Peyer's patch (tissue), 4 donors: ENCODE measurements around the gene CCDC88C. TPM values are rescaled to one million over a fixed set of nuclear protein-coding genes. Genes with fewer than 3 reads are reported as not detected.

Experiments used
- DNase-seq, 3 donors: peaks; one replicate each; pipeline ENCODE4 v3.0.0-alpha.2; 2017 to 2019
- H3K27ac ChIP-seq, 4 donors: fragments of 200-600 bp; sonication (generic); one replicate each; pipeline ENCODE4 v1.5.1; 2016 to 2019
- H3K27me3 ChIP-seq, 2 donors: fragments of 200-600 bp; sonication (generic); one replicate each; pipeline ENCODE4 v1.5.1; 2019
- H3K36me3 ChIP-seq, 3 donors: fragments of 200-600 bp; sonication (generic); one replicate each; pipeline ENCODE4 v1.5.1; 2016 to 2019
- H3K4me1 ChIP-seq, 4 donors: fragments of 200-600 bp; sonication (generic); one replicate each; pipeline ENCODE4 v1.5.1; 2016 to 2019
- H3K4me3 ChIP-seq, 4 donors: fragments of 200-600 bp; sonication (generic); 1 replicate in 3 of 4; 2 replicates in 1 of 4; pipeline ENCODE4 v1.5.1; 2016 to 2019; ENCODE audit warnings: mild to moderate bottlenecking in 1 of 4
- H3K9me3 ChIP-seq, 4 donors: fragments of 200-600 bp; sonication (generic); one replicate each; pipeline ENCODE4 v1.5.1; 2016 to 2019; ENCODE audit warnings: mild to moderate bottlenecking in 1 of 4
- POLR2A ChIP-seq, 2 donors: fragments of 450-650 bp; IDR thresholded peaks; one replicate each; pipeline ENCODE4 v1.5.1; 2017; ENCODE audit warnings: antibody characterized with exemption in 2 of 2, mild to moderate bottlenecking in 2 of 2, moderate library complexity in 2 of 2
- total RNA-seq, 4 donors: library from RNA; depleted of rRNA; stranded (reverse); fragments of >200 nt; gene quantifications; one replicate each; pipeline ENCODE4 v1.1.0, GENCODE V29; 2016
- TF ChIP-seq, protein P1 (sequence below), 6 experiments: fragments of 450-650 bp in 4 of 6; fragments of 200-600 bp in 2 of 6; sonication (generic) in 1 of 6; IDR thresholded peaks; one replicate each; pipeline ENCODE4 v1.5.1; 2017 to 2019; ENCODE audit warnings: antibody characterized with exemption in 6 of 6, mild to moderate bottlenecking in 3 of 6, moderate library complexity in 1 of 6

CCDC88C gene
- total RNA-seq, 4 donors from 2014 or later: 18.9 to 189 (median 77.2) TPM

DNA sequence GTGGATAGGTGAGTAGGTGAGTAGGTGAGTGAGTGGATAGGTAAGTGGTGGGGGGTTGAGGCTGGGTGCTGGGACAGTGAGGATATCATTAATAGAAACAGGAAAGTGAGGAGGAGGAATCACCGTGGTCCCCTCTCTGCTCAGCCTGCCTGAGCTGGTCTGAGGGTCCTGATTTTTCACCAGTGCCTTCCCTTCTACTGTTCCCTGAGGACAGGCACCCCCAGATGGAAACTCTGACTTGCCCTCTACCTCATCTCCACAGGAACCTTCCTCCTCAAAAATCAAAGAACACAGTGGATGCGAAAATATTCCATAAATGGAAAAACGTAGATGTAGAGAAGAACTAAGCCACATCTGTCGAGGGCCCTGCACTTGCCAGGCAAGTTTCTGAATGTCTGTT, 175.0 kb downstream of the CCDC88C start:
- H3K27me3 ChIP-seq: no peaks in the 10 kb centered on the region
- DNase-seq: no peak
- H3K36me3 ChIP-seq: no peaks in the 10 kb centered on the region
- TF ChIP-seq, protein P1, sequence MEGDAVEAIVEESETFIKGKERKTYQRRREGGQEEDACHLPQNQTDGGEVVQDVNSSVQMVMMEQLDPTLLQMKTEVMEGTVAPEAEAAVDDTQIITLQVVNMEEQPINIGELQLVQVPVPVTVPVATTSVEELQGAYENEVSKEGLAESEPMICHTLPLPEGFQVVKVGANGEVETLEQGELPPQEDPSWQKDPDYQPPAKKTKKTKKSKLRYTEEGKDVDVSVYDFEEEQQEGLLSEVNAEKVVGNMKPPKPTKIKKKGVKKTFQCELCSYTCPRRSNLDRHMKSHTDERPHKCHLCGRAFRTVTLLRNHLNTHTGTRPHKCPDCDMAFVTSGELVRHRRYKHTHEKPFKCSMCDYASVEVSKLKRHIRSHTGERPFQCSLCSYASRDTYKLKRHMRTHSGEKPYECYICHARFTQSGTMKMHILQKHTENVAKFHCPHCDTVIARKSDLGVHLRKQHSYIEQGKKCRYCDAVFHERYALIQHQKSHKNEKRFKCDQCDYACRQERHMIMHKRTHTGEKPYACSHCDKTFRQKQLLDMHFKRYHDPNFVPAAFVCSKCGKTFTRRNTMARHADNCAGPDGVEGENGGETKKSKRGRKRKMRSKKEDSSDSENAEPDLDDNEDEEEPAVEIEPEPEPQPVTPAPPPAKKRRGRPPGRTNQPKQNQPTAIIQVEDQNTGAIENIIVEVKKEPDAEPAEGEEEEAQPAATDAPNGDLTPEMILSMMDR (IDR thresholded peaks at IDR 0.05): no peak
- H3K4me3 ChIP-seq: peak overlapping the region in 1 of 4 donors; percentile 21
- H3K9me3 ChIP-seq: no peaks in the 10 kb centered on the region
- H3K4me1 ChIP-seq: peaks cover 0 to 37% (median 24%) of the 10 kb centered on the region in 4 donors
- H3K27ac ChIP-seq: peak overlapping the region; percentile 68 to 86 (median 78)

DNA sequence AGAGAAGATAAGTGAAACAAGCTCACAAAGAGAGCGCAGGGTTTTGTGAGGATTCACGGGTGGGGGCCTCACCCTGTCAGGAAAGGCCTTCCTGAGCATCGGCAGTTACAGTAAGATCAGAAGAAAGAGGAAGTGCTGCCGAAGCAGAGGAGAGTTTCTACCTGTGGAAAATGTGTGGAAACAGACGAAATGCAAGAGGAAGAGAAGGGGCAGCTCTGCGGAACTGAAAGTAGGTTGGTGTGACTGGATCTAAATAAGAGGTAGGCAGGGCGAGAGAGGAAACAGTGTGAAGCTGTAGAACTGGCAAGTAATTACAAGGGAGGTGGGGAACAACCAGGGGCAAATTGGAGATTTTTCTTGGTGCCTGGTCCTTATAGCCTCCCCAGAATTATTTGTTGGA, 175.8 kb downstream of the CCDC88C start:
- no peaks in the 10 kb centered on the region for H3K36me3 ChIP-seq
- H3K27me3 ChIP-seq: no peaks in the 10 kb centered on the region
- TF ChIP-seq, protein P1 (IDR thresholded peaks at IDR 0.05): no peak
- TF ChIP-seq POLR2A (IDR thresholded peaks at IDR 0.05): peak in 1 of 2 donors; percentile 15
- peak in 2 of 3 donors; percentile 76 to 79 for DNase-seq
- no peaks in the 10 kb centered on the region for H3K9me3 ChIP-seq
- H3K27ac ChIP-seq: peak overlapping the region; percentile 68 to 86 (median 78)
- H3K4me1 ChIP-seq: peaks cover 0 to 37% (median 24%) of the 10 kb centered on the region in 4 donors
- H3K4me3 ChIP-seq: peak overlapping the region; percentile 1 to 32 (median 16)

DNA sequence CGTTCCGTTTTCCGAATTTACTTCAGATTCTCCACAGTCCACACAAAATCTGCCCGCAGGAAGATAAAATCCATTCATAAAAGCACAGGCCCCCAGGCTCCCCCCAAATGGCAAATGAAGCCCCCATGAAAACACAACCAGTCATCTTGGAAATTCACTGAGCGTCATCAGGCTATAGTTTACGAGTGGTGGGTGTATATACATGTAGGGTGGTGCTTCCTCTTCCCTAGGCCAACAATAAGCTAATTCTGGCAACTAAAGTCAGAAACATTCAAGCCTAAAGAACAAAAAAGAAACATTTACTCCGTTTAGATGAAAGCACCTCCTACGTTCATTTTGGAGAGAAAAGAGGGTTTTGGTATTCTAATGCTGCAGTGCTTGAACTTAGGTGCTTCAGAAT, 179.0 kb downstream of the CCDC88C start:
- no peak overlapping the region for H3K4me3 ChIP-seq
- no peaks in the 10 kb centered on the region for H3K9me3 ChIP-seq
- H3K27ac ChIP-seq: no peak overlapping the region
- no peak for TF ChIP-seq POLR2A (IDR thresholded peaks at IDR 0.05)
- TF ChIP-seq, protein P1 (IDR thresholded peaks at IDR 0.05): no peak
- H3K36me3 ChIP-seq: no peaks in the 10 kb centered on the region
- no peak for DNase-seq
- H3K4me1 ChIP-seq: peaks cover 0 to 16% (median 9%) of the 10 kb centered on the region in 4 donors
- H3K27me3 ChIP-seq: no peaks in the 10 kb centered on the region

DNA sequence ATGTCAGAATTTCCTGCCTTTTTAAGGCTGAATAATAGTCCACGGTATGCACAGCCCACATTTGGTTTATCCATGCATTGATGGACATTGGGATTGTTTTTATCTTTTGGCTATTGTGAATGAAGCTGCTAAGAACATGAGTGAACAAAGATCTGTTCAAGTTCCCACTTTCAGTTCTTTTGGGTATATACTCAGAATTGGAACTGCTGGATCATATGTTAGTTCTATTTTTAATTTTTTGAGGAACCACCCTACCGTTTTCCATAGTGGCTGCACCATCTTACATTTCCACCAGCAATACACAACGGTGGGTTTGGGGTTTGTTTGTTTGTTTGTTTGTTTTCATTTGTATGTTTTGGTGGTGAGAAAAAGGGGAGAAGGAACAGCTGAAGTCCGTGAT, 179.5 kb downstream of the CCDC88C start:
- no peaks in the 10 kb centered on the region for H3K9me3 ChIP-seq
- no peak overlapping the region for H3K27ac ChIP-seq
- peaks cover 0 to 11% (median 5%) of the 10 kb centered on the region in 4 donors for H3K4me1 ChIP-seq
- no peak overlapping the region for H3K4me3 ChIP-seq
- TF ChIP-seq, protein P1 (IDR thresholded peaks at IDR 0.05): no peak
- TF ChIP-seq POLR2A (IDR thresholded peaks at IDR 0.05): no peak
- no peak for DNase-seq
- no peaks in the 10 kb centered on the region for H3K36me3 ChIP-seq
- H3K27me3 ChIP-seq: no peaks in the 10 kb centered on the region

DNA sequence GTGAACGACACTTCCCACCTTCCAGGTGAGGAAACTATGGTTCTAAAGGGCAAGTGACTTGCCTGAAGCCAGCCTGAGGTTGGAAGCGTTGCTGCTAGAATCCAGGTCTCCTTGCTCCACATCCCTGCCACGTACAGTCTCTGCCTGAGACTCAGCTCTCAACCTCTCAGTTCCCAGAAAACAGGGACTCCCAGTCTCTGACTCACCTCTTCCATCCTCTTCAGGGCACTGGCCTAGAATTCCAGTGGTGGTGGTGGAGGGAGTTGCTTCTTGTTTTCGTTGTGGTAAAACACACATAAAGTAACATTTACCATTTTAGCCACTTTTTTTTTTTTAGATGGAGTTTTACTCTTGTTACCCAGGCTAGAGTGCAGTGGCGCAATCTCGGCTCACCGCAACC, 180.4 kb downstream of the CCDC88C start:
- DNase-seq: no peak
- no peaks in the 10 kb centered on the region for H3K36me3 ChIP-seq
- no peak overlapping the region for H3K4me3 ChIP-seq
- no peaks in the 10 kb centered on the region for H3K9me3 ChIP-seq
- peaks cover 0 to 6% (median 2%) of the 10 kb centered on the region in 4 donors for H3K4me1 ChIP-seq
- TF ChIP-seq, protein P1 (IDR thresholded peaks at IDR 0.05): no peak
- no peak for TF ChIP-seq POLR2A (IDR thresholded peaks at IDR 0.05)
- H3K27me3 ChIP-seq: no peaks in the 10 kb centered on the region
- H3K27ac ChIP-seq: no peak overlapping the region

DNA sequence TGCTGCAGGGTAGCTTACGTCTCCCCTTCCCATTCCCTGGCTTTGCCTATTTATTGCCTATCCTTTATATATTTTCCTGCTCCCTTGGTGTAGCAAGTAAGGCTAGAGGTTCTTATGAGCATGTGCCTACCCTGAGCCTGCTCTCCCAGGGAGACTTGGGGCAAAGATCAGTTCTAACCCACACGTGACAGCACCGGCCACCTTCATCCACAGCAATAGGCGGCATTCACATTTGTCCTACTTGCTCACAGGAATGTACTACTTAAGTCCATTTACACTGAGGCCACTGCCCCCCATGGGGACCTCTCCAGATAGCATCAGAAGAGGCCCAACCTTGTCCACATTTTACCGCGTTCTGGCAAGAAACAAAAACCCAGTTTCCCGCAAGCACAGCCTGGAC, 181.8 kb downstream of the CCDC88C start:
- TF ChIP-seq, protein P1 (IDR thresholded peaks at IDR 0.05): no peak
- TF ChIP-seq POLR2A (IDR thresholded peaks at IDR 0.05): no peak
- DNase-seq: no peak
- no peak overlapping the region for H3K27ac ChIP-seq

More for the DNA sequence above, 181.8 kb downstream of the CCDC88C start:
- Histone ChIP-seq H3K27me3 (no peaks in the 10 kb centered on the region), H3K4me1 (peaks cover 0 to 15% (median 5%) of the 10 kb centered on the region in 4 donors), H3K9me3 (no peaks in the 10 kb centered on the region), H3K36me3 (no peaks in the 10 kb centered on the region), H3K4me3 (no peak overlapping the region)
